Fibroblast of lung (primary cell): ENCODE data around the gene SFT2D1.
"Not testable (repeated sequence)": the region's sequence is repeated elsewhere in the genome, so short reads cannot be mapped to it uniquely, and the experiment has no call there.

Source experiments
- EZH2 ChIP-seq: IDR thresholded peaks from 2 replicates; pipeline ENCODE4 v1.5.1; 2012; ENCODE audit warnings: low read length, control low read depth, mild to moderate bottlenecking; ENCODE audit errors: missing control alignments
- TF ChIP-seq, protein P1 (sequence below), 2 donors: IDR thresholded peaks in 1 of 2; conservative IDR thresholded peaks in 1 of 2; 1 replicate in 1 of 2; 2 replicates in 1 of 2; pipeline ENCODE4 v1.5.1; 2011 to 2012; ENCODE audit warnings: low read length in 2 of 2, control low read depth in 1 of 2, inconsistent platforms in 1 of 2, low read depth in 1 of 2, mild to moderate bottlenecking in 1 of 2

DNA sequence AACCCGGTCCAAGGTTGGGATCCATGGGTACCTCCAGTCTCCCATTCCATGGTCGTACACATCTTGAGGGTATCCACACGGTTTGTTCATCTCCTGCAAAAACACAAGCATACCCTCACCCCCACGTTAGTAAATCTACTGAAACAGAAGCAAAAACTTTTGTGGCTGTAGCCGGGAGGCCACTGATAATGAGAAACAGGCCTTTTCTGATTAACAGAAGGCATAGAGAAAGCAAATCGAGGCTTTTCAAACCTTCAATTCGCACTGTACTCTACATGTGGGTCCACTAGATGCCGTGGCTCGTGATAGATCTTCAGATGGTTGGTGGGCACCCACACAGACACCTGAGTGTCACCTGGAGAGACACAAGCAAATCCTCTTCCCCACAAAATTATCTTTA is 3.3 kb upstream of the SFT2D1 start:
- TF ChIP-seq, protein P1, sequence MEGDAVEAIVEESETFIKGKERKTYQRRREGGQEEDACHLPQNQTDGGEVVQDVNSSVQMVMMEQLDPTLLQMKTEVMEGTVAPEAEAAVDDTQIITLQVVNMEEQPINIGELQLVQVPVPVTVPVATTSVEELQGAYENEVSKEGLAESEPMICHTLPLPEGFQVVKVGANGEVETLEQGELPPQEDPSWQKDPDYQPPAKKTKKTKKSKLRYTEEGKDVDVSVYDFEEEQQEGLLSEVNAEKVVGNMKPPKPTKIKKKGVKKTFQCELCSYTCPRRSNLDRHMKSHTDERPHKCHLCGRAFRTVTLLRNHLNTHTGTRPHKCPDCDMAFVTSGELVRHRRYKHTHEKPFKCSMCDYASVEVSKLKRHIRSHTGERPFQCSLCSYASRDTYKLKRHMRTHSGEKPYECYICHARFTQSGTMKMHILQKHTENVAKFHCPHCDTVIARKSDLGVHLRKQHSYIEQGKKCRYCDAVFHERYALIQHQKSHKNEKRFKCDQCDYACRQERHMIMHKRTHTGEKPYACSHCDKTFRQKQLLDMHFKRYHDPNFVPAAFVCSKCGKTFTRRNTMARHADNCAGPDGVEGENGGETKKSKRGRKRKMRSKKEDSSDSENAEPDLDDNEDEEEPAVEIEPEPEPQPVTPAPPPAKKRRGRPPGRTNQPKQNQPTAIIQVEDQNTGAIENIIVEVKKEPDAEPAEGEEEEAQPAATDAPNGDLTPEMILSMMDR (conservative IDR thresholded peaks at IDR 0.05 in 1 of 2, IDR thresholded peaks at IDR 0.05 in 1 of 2; ENCODE audit: low read depth in 1 of 2, low read length in 2 of 2): not testable (repeated sequence)
- TF ChIP-seq EZH2: not testable (repeated sequence)
